SK-N-SH treated with all-trans-retinoic acid at 6 μM for 48 hours (cell line): ENCODE results near the gene SGPP2.

Experiments used
- ATAC-seq: fragments of 200-7000 bp; cut with Tn5 transposase; 3 replicates; pipeline ENCODE4 v1.9.1; 2020; ENCODE audit warnings: mild to moderate bottlenecking, moderate library complexity
- ARNTL ChIP-seq: fragments of 450-650 bp; formaldehyde crosslinking; IDR thresholded peaks from 2 replicates; pipeline ENCODE4 v1.5.0; 2020; ENCODE audit warnings: low read depth, mild to moderate bottlenecking, moderate library complexity, borderline replicate concordance
- BACH2 ChIP-seq: fragments of 250-450 bp; sonication (Bioruptor Pico); IDR thresholded peaks from 2 replicates; pipeline ENCODE4 v1.9.0; 2021; ENCODE audit warnings: mild to moderate bottlenecking, borderline replicate concordance
- CSDC2 ChIP-seq: fragments of 250-450 bp; sonication (Bioruptor Pico); IDR thresholded peaks from 2 replicates; pipeline ENCODE4 v1.5.0; 2020; ENCODE audit warnings: mild to moderate bottlenecking, moderate library complexity
- GLIS3 ChIP-seq: fragments of 250-450 bp; sonication (Bioruptor Pico); IDR thresholded peaks from 2 replicates; pipeline ENCODE4 v1.5.0; 2020; ENCODE audit warnings: mild to moderate bottlenecking, moderate library complexity
- ISL1 ChIP-seq: fragments of 250-450 bp; sonication (Bioruptor Pico); IDR thresholded peaks from 2 replicates; pipeline ENCODE4 v2.1.2; 2022; ENCODE audit warnings: mild to moderate bottlenecking, moderate library complexity
- OSR1 ChIP-seq: fragments of 250-450 bp; sonication (Bioruptor Pico); IDR thresholded peaks from 2 replicates; pipeline ENCODE4 v1.8.0; 2022; ENCODE audit warnings: moderate library complexity, mild to moderate bottlenecking, inconsistent platforms
- PPARA ChIP-seq: fragments of 250-450 bp; sonication (Bioruptor Pico); IDR thresholded peaks from 2 replicates; pipeline ENCODE4 v1.5.0; 2020; ENCODE audit warnings: mild to moderate bottlenecking, borderline replicate concordance
- RARB ChIP-seq: fragments of 250-450 bp; sonication (Bioruptor Pico); IDR thresholded peaks from 2 replicates; pipeline ENCODE4 v1.8.0; 2021; ENCODE audit warnings: mild to moderate bottlenecking, moderate library complexity
- SNAI2 ChIP-seq: fragments of 250-450 bp; sonication (Bioruptor Pico); IDR thresholded peaks from 2 replicates; pipeline ENCODE4 v1.5.0; 2020; ENCODE audit warnings: mild to moderate bottlenecking, moderate library complexity
- TCF4 ChIP-seq: fragments of 250-450 bp; sonication (Bioruptor Pico); IDR thresholded peaks from 2 replicates; pipeline ENCODE4 v1.8.0; 2021; ENCODE audit warnings: mild to moderate bottlenecking, moderate library complexity, borderline replicate concordance
- TOX ChIP-seq: fragments of 250-450 bp; sonication (Bioruptor Pico); IDR thresholded peaks from 2 replicates; pipeline ENCODE4 v1.8.0; 2021; ENCODE audit warnings: mild to moderate bottlenecking, moderate library complexity, borderline replicate concordance
- ZC3H10 ChIP-seq: fragments of 250-450 bp; sonication (Bioruptor Pico); IDR thresholded peaks from 2 replicates; pipeline ENCODE4 v1.5.1; 2021; ENCODE audit warnings: mild to moderate bottlenecking, moderate library complexity
- ZNF565 ChIP-seq: fragments of 450-650 bp; formaldehyde crosslinking; conservative IDR thresholded peaks from 2 replicates; pipeline ENCODE4 v1.5.0; 2020; ENCODE audit warnings: low read depth, mild to moderate bottlenecking, moderate library complexity
- ZNF8 ChIP-seq: fragments of 450-650 bp; formaldehyde crosslinking; IDR thresholded peaks from 2 replicates; pipeline ENCODE4 v1.5.0; 2020; ENCODE audit warnings: mild to moderate bottlenecking, moderate library complexity
- TF ChIP-seq, protein P1 (sequence below): fragments of 250-450 bp; sonication (Bioruptor Pico); IDR thresholded peaks from 2 replicates; pipeline ENCODE4 v1.5.1; 2020; ENCODE audit warnings: low read depth, mild to moderate bottlenecking, moderate library complexity
- TF ChIP-seq, protein P2 (sequence below): fragments of 250-450 bp; sonication (Bioruptor Pico); IDR thresholded peaks from 2 replicates; pipeline ENCODE4 v1.8.0; 2020; ENCODE audit warnings: mild to moderate bottlenecking, moderate library complexity, borderline replicate concordance
- TF ChIP-seq, protein P3 (sequence below): fragments of 250-450 bp; sonication (Bioruptor Pico); IDR thresholded peaks from 2 replicates; pipeline ENCODE4 v1.5.0; 2020; ENCODE audit warnings: mild to moderate bottlenecking, moderate library complexity
- TF ChIP-seq, protein P4 (sequence below): fragments of 250-450 bp; sonication (Bioruptor Pico); IDR thresholded peaks from 2 replicates; pipeline ENCODE4 v1.5.1; 2021; ENCODE audit warnings: mild to moderate bottlenecking, moderate library complexity
- TF ChIP-seq, protein P5 (sequence below): fragments of 250-450 bp; sonication (Bioruptor Pico); IDR thresholded peaks from 2 replicates; pipeline ENCODE4 v1.8.0; 2021; ENCODE audit warnings: low read depth, mild to moderate bottlenecking, moderate library complexity, borderline replicate concordance

The SGPP2 gene

DNA sequence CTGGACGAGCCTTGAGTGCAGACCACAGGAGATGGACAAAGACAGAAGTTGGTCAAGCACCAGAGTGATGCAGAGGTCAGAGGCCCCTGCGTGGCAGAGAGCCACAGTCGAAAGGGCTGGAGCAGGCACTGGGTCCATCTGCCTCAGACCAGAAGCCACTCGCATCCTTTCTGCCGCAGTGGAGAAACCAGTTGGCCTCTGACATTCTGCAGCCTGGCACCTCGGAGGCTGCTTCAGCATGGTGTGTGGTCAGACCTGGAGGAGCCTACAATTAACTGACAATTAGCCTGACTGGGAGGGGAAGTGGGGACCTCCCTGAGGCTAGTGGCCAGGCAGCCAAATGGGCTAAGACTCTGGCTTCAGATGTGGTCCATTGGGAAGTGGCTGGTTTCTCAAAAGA is 111.1 kb downstream of the SGPP2 start:
- TF ChIP-seq ARNTL (CRISPR knock-in tag), result no peak
- TF ChIP-seq ZC3H10 (CRISPR knock-in tag), result no peak
- no peak for TF ChIP-seq SNAI2 (CRISPR knock-in tag)
- TF ChIP-seq ISL1, result no peak
- TF ChIP-seq, protein P1, sequence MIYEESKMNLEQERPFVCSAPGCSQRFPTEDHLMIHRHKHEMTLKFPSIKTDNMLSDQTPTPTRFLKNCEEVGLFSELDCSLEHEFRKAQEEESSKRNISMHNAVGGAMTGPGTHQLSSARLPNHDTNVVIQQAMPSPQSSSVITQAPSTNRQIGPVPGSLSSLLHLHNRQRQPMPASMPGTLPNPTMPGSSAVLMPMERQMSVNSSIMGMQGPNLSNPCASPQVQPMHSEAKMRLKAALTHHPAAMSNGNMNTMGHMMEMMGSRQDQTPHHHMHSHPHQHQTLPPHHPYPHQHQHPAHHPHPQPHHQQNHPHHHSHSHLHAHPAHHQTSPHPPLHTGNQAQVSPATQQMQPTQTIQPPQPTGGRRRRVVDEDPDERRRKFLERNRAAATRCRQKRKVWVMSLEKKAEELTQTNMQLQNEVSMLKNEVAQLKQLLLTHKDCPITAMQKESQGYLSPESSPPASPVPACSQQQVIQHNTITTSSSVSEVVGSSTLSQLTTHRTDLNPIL (CRISPR knock-in tag), result no peak
- TF ChIP-seq BACH2, result no peak
- TF ChIP-seq GLIS3 (CRISPR knock-in tag), result no peak
- TF ChIP-seq, protein P2, sequence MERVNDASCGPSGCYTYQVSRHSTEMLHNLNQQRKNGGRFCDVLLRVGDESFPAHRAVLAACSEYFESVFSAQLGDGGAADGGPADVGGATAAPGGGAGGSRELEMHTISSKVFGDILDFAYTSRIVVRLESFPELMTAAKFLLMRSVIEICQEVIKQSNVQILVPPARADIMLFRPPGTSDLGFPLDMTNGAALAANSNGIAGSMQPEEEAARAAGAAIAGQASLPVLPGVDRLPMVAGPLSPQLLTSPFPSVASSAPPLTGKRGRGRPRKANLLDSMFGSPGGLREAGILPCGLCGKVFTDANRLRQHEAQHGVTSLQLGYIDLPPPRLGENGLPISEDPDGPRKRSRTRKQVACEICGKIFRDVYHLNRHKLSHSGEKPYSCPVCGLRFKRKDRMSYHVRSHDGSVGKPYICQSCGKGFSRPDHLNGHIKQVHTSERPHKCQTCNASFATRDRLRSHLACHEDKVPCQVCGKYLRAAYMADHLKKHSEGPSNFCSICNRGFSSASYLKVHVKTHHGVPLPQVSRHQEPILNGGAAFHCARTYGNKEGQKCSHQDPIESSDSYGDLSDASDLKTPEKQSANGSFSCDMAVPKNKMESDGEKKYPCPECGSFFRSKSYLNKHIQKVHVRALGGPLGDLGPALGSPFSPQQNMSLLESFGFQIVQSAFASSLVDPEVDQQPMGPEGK, result no peak
- no peak for TF ChIP-seq ZNF8 (CRISPR knock-in tag)
- TF ChIP-seq, all 23 proteins: peak for 0
- ATAC-seq, result no peak

DNA sequence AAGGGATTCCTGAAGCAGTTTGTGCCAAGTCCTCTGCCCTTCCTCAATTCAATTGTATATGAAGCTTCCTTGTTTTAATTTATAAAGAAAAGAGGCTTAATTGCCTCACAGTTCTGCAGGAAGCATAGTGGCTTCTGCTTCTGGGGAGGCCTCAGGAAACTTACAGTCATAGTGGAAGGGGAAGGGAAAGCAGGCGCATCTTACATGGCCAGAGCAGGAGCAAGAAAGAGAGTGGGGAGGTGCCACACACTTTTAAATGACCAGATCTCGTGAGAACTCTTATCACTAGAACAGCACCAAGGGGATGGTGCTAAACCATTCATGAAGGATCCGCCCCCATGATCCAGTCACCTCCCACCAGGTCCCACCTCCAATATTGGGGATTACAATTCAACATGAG is 114.2 kb downstream of the SGPP2 start:
- ATAC-seq, result no peak
- TF ChIP-seq ARNTL (CRISPR knock-in tag), result no peak

DNA sequence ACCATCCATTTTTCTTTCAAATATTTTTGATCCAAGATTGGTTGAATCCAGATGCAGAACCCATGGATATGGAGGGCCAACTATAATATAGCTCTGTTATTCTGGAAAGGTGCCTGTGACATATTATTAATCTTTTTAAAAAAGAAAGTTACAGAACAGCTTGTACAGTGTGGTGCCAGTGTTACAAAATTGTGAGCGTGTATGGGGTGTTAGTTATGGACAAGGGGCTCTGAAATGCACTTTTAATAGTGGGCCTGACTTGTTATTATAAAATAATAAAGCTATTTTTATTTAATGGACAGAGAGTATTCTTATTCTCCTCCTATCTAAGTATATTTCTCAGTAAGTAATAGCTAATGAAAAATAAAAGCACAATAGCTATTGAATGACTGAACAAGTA is 120.3 kb downstream of the SGPP2 start:
- ATAC-seq, result no peak
- no peak for TF ChIP-seq OSR1 (CRISPR knock-in tag)
- TF ChIP-seq, protein P3, sequence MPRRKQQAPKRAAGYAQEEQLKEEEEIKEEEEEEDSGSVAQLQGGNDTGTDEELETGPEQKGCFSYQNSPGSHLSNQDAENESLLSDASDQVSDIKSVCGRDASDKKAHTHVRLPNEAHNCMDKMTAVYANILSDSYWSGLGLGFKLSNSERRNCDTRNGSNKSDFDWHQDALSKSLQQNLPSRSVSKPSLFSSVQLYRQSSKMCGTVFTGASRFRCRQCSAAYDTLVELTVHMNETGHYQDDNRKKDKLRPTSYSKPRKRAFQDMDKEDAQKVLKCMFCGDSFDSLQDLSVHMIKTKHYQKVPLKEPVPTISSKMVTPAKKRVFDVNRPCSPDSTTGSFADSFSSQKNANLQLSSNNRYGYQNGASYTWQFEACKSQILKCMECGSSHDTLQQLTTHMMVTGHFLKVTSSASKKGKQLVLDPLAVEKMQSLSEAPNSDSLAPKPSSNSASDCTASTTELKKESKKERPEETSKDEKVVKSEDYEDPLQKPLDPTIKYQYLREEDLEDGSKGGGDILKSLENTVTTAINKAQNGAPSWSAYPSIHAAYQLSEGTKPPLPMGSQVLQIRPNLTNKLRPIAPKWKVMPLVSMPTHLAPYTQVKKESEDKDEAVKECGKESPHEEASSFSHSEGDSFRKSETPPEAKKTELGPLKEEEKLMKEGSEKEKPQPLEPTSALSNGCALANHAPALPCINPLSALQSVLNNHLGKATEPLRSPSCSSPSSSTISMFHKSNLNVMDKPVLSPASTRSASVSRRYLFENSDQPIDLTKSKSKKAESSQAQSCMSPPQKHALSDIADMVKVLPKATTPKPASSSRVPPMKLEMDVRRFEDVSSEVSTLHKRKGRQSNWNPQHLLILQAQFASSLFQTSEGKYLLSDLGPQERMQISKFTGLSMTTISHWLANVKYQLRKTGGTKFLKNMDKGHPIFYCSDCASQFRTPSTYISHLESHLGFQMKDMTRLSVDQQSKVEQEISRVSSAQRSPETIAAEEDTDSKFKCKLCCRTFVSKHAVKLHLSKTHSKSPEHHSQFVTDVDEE (CRISPR knock-in tag), result no peak
- TF ChIP-seq ZNF565 (CRISPR knock-in tag), result no peak
- TF ChIP-seq, protein P4, sequence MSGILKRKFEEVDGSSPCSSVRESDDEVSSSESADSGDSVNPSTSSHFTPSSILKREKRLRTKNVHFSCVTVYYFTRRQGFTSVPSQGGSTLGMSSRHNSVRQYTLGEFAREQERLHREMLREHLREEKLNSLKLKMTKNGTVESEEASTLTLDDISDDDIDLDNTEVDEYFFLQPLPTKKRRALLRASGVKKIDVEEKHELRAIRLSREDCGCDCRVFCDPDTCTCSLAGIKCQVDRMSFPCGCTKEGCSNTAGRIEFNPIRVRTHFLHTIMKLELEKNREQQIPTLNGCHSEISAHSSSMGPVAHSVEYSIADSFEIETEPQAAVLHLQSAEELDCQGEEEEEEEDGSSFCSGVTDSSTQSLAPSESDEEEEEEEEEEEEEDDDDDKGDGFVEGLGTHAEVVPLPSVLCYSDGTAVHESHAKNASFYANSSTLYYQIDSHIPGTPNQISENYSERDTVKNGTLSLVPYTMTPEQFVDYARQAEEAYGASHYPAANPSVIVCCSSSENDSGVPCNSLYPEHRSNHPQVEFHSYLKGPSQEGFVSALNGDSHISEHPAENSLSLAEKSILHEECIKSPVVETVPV (CRISPR knock-in tag), result no peak
- no peak for TF ChIP-seq SNAI2 (CRISPR knock-in tag)
- TF ChIP-seq, protein P1 (CRISPR knock-in tag), result no peak
- TF ChIP-seq ARNTL (CRISPR knock-in tag), result no peak
- no peak for TF ChIP-seq RARB (CRISPR knock-in tag)
- no peak for TF ChIP-seq GLIS3 (CRISPR knock-in tag)
- no peak for TF ChIP-seq PPARA
- TF ChIP-seq, protein P2, result no peak
- no peak for TF ChIP-seq ISL1
- TF ChIP-seq ZC3H10 (CRISPR knock-in tag), result no peak
- no peak for TF ChIP-seq TCF4 (CRISPR knock-in tag)
- TF ChIP-seq, protein P5, sequence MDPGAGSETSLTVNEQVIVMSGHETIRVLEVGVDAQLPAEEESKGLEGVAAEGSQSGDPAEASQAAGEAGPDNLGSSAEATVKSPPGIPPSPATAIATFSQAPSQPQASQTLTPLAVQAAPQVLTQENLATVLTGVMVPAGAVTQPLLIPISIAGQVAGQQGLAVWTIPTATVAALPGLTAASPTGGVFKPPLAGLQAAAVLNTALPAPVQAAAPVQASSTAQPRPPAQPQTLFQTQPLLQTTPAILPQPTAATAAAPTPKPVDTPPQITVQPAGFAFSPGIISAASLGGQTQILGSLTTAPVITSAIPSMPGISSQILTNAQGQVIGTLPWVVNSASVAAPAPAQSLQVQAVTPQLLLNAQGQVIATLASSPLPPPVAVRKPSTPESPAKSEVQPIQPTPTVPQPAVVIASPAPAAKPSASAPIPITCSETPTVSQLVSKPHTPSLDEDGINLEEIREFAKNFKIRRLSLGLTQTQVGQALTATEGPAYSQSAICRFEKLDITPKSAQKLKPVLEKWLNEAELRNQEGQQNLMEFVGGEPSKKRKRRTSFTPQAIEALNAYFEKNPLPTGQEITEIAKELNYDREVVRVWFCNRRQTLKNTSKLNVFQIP (CRISPR knock-in tag), result no peak
- TF ChIP-seq TOX, result no peak
- TF ChIP-seq BACH2, result no peak
- TF ChIP-seq CSDC2 (CRISPR knock-in tag), result no peak
